Endothelial cell (in vitro differentiated cells): ENCODE results near the gene LGR4. TPM values are rescaled to one million over a fixed set of nuclear protein-coding genes. Genes with fewer than 3 reads are reported as not detected.
A peak's percentile ranks its signal among the peaks of the same experiment; 100 is the strongest.

Source experiments
- DNase-seq: peaks from one replicate; pipeline ENCODE4 v3.0.0; 2021; ENCODE audit warnings: low spot score
- H3K27ac Mint-ChIP-seq: one replicate; pipeline ENCODE4 v1.8.0; 2021; ENCODE audit warnings: mixed read lengths, inconsistent platforms; ENCODE audit not compliant: unreplicated experiment
- H3K27me3 Mint-ChIP-seq: one replicate; pipeline ENCODE4 v1.8.0; 2021; ENCODE audit warnings: mild to moderate bottlenecking, moderate library complexity, mixed read lengths, inconsistent platforms; ENCODE audit not compliant: unreplicated experiment
- H3K36me3 Mint-ChIP-seq: one replicate; pipeline ENCODE4 v1.8.0; 2021; ENCODE audit warnings: mild to moderate bottlenecking, low read depth, mixed read lengths, inconsistent platforms; ENCODE audit not compliant: unreplicated experiment
- H3K4me1 Mint-ChIP-seq: one replicate; pipeline ENCODE4 v1.8.0; 2021; ENCODE audit warnings: mild to moderate bottlenecking, mixed read lengths, inconsistent platforms; ENCODE audit not compliant: unreplicated experiment
- H3K4me3 Mint-ChIP-seq: one replicate; pipeline ENCODE4 v1.8.0; 2021; ENCODE audit warnings: mild to moderate bottlenecking, mixed read lengths, inconsistent platforms; ENCODE audit not compliant: unreplicated experiment
- H3K9me3 Mint-ChIP-seq: one replicate; pipeline ENCODE4 v1.8.0; 2021; ENCODE audit warnings: mixed read lengths, inconsistent platforms; ENCODE audit not compliant: unreplicated experiment
- total RNA-seq: library from RNA; stranded (reverse); fragmentation: NEBNext Ultra II Directional; extraction: Animal tissue kit (Norgen Biotek cat#: 25700); gene quantifications from one replicate; pipeline ENCODE4 v1.2.1, GENCODE V29; 2021; ENCODE audit not compliant: unreplicated experiment
- TF ChIP-seq, protein P1 (sequence below): fragments of 200-600 bp; sonication (generic); IDR thresholded peaks from one replicate; pipeline ENCODE4 v1.5.0; 2021; ENCODE audit warnings: antibody characterized with exemption; ENCODE audit not compliant: unreplicated experiment

Gene LGR4
- total RNA-seq, 1 donor from 2014 or later: 10.8 TPM

DNA sequence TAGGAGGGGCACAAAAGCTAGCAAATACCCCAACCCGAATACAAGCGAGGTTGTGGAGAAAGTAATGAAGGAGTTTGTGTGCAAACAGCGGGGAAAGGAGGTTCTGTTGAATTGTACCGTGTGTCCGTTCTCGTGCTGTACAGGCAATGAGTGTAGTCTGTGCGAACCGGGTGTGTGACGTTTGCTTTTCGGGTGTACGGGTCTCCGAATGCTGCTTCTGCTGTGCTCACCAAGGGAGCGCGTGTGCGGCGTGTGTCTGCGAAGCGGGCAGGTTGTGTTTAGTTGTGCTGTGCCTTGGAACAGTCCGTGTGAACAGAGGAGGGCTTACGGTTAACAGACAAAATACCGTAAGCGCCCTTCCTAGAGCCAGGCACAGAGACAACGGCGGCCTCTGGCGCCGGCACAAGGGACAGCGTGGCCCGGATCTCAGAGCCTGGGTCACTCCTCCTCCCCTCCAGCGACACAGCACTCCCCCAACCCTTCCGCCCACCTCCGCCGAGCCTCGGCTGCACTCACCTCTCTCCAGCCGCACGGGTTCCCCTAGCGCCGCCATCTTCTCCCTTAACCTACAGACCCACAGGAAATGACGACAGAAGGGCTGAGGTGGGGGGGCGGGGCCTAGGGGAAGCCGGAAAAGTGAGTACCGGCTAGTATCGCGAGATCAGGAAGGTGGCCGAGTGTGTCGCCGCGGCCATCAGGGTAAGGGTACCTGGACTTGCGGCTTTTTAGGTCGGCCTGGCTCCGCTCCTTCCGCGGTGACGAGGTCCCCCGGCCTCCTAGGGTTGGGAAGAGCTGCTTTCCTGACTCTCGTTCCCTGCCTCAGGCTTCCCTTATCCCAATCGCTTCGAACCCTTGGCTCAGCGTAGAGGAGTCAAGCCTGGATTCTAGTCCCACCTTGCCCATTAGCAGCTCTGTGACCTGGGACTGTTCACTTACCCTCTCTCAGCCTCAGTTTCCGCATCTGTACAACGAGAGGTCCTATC, 33.9 kb upstream of the LGR4 start, which contains the start of gene LIN7C:
LIN7C (minus strand) TSS at position 570 of the 983 bp plus-strand sequence; CDS start at position 553, 17 bp downstream.
- H3K9me3 Mint-ChIP-seq: no peaks in the 10 kb centered on the region
- H3K4me3 Mint-ChIP-seq: peak within 1 kb of the TSS; percentile 100
- H3K36me3 Mint-ChIP-seq: no peaks in the 10 kb centered on the region
- TF ChIP-seq, protein P1, sequence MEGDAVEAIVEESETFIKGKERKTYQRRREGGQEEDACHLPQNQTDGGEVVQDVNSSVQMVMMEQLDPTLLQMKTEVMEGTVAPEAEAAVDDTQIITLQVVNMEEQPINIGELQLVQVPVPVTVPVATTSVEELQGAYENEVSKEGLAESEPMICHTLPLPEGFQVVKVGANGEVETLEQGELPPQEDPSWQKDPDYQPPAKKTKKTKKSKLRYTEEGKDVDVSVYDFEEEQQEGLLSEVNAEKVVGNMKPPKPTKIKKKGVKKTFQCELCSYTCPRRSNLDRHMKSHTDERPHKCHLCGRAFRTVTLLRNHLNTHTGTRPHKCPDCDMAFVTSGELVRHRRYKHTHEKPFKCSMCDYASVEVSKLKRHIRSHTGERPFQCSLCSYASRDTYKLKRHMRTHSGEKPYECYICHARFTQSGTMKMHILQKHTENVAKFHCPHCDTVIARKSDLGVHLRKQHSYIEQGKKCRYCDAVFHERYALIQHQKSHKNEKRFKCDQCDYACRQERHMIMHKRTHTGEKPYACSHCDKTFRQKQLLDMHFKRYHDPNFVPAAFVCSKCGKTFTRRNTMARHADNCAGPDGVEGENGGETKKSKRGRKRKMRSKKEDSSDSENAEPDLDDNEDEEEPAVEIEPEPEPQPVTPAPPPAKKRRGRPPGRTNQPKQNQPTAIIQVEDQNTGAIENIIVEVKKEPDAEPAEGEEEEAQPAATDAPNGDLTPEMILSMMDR: no peak
- peaks cover 10% of the 10 kb centered on the region for H3K4me1 Mint-ChIP-seq
- peak; percentile 92 for DNase-seq
- no peaks in the 10 kb centered on the region for H3K27me3 Mint-ChIP-seq
- peak within 1 kb of the TSS; percentile 99 for H3K27ac Mint-ChIP-seq

DNA sequence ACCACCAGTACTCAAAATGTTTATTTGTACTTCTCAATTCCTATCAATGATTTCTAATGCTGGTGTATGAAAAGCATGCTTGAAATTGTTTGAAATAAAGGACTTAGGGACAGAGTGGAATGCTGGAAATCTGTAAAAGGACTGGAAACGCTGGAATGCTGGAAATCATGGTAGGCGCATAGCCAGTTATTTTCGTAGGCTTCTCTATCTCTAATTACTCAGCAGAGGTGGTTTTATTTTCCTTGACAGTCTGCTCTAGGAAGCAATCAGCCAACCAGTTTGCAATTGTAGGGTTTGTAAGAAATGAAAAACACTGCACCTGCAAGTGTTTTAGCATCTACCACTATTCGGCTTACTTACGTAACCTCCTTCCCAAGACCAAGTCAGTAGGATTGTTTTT, 33.2 kb upstream of the LGR4 start:
- Mint-ChIP-seq H3K27ac (peak overlapping the region; percentile 99), H3K4me3 (peak overlapping the region; percentile 100), H3K27me3 (no peaks in the 10 kb centered on the region), H3K36me3 (no peaks in the 10 kb centered on the region), H3K4me1 (peaks cover 10% of the 10 kb centered on the region), H3K9me3 (no peaks in the 10 kb centered on the region)
- TF ChIP-seq, protein P1: no peak
- DNase-seq: no peak

DNA sequence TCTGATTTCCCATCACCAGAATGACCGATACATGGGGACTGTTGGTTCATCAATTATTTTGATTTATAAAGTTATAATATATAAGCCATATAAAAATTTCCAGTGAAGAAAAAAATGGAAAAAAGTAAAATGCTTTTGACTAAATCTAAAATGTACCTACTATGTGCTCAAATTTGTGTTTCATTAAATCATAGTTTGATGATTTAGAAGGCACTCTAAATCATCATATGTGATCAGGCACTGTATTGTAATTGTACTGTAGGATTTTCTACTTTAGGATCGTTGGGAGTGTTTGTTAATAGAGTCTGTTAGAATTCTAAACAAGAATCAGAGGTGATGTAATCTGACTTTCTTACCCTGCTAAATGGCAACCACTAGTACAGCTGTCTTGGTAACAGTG, 31.6 kb upstream of the LGR4 start:
- Mint-ChIP-seq H3K9me3 (no peaks in the 10 kb centered on the region), H3K27ac (no peak overlapping the region), H3K27me3 (no peaks in the 10 kb centered on the region), H3K36me3 (no peaks in the 10 kb centered on the region), H3K4me1 (peaks cover 10% of the 10 kb centered on the region), H3K4me3 (no peak overlapping the region)
- TF ChIP-seq, protein P1: no peak
- DNase-seq: no peak

DNA sequence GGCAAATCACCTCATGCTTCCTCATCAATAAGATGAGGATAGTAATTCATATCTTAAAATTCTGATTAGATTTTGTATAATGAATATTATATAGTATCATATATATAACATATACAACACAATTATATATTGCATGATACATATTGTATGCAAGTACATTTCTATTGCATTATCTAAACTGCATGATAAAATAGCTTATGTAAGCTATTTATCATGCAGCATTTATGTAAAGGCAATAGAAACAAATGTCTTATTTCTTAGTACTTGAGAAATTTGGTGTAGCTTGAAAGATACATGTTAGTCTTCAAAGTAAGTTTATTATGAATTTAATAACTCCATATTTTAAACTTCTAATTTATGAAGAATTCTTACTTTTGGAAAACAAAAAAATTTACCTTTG, 28.5 kb upstream of the LGR4 start:
- Mint-ChIP-seq H3K4me3 (no peak overlapping the region), H3K4me1 (peaks cover 6% of the 10 kb centered on the region), H3K27me3 (no peaks in the 10 kb centered on the region), H3K36me3 (no peaks in the 10 kb centered on the region), H3K27ac (no peak overlapping the region), H3K9me3 (no peaks in the 10 kb centered on the region)
- DNase-seq: no peak
- TF ChIP-seq, protein P1: no peak

DNA sequence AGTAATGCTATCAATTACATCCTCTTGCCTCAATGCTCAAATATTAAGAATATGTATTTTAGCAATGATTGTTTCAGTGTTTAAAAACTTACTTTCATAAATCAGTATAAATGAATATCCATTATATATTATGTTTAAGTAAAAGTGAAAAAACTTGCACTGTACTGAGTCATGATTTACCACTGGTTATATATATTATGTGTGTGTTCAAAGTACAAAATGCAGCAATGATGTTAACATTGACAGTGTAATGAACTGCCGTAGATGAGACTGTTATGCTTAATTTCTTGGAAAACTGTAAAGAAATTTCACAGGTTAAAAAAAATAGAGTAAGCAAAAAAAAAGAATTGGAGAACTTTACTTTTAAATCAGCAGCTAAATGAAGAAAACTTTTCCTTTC, 25.3 kb upstream of the LGR4 start:
- no peaks in the 10 kb centered on the region for H3K4me1 Mint-ChIP-seq
- H3K27ac Mint-ChIP-seq: no peak overlapping the region
- no peak overlapping the region for H3K4me3 Mint-ChIP-seq
- TF ChIP-seq, protein P1: no peak
- no peaks in the 10 kb centered on the region for H3K27me3 Mint-ChIP-seq
- no peaks in the 10 kb centered on the region for H3K36me3 Mint-ChIP-seq
- no peaks in the 10 kb centered on the region for H3K9me3 Mint-ChIP-seq
- DNase-seq: no peak
